IPS-15b (cell line): ENCODE measurements around the gene CDKL1.
"Not testable (repeated sequence)": the region's sequence is repeated elsewhere in the genome, so short reads cannot be mapped to it uniquely, and the experiment has no call there.

ENCODE experiments used
- H3K27me3 ChIP-seq: one replicate; pipeline ENCODE4 v1.6.1; 2013; ENCODE audit warnings: low read length; ENCODE audit not compliant: control insufficient read depth, insufficient read depth
- H3K36me3 ChIP-seq: one replicate; pipeline ENCODE4 v1.6.1; 2013; ENCODE audit warnings: low read length; ENCODE audit not compliant: control insufficient read depth, insufficient read depth
- H3K4me1 ChIP-seq: one replicate; pipeline ENCODE4 v1.6.1; 2013; ENCODE audit warnings: mild to moderate bottlenecking, low read length; ENCODE audit not compliant: control insufficient read depth, insufficient read depth
- H3K4me3 ChIP-seq: one replicate; pipeline ENCODE4 v1.5.1; 2013; ENCODE audit warnings: low read depth, low read length
- H3K9ac ChIP-seq: one replicate; pipeline ENCODE4 v1.6.1; 2013; ENCODE audit warnings: low read depth, mild to moderate bottlenecking, low read length
- H3K9me3 ChIP-seq: one replicate; pipeline ENCODE4 v1.6.1; 2013; ENCODE audit warnings: mild to moderate bottlenecking, low read length; ENCODE audit not compliant: control insufficient read depth, insufficient read depth

The CDKL1 gene

GRCh38 chr14:50318031-50318626 lies 78.6 kb downstream of the CDKL1 start:
- H3K9ac ChIP-seq: no peak overlapping the region
- H3K9me3 ChIP-seq: no peaks in the 10 kb centered on the region
- H3K27me3 ChIP-seq: no peaks in the 10 kb centered on the region
- H3K36me3 ChIP-seq: no peaks in the 10 kb centered on the region
- H3K4me3 ChIP-seq: no peak overlapping the region
- H3K4me1 ChIP-seq: peaks cover under 1% of the 10 kb centered on the region

GRCh38 chr14:50314098-50314497 lies 82.6 kb downstream of the CDKL1 start:
- not testable (repeated sequence) for H3K4me1 ChIP-seq, H3K27me3 ChIP-seq, H3K9me3 ChIP-seq, H3K4me3 ChIP-seq, H3K36me3 ChIP-seq, H3K9ac ChIP-seq

- no peaks in the 10 kb centered on the region for H3K27me3 ChIP-seq
- H3K36me3 ChIP-seq: no peaks in the 10 kb centered on the region
- H3K9me3 ChIP-seq: no peaks in the 10 kb centered on the region
- peaks cover 3% of the 10 kb centered on the region for H3K4me1 ChIP-seq
- peak overlapping the region; percentile 77 for H3K4me3 ChIP-seq
- H3K9ac ChIP-seq: peak overlapping the region; percentile 54
These were observed 84.0 kb downstream of the CDKL1 start for GRCh38 chr14:50312734-50313054.

GRCh38 chr14:50311972-50312733 lies 84.5 kb downstream of the CDKL1 start, which contains the start of the genes DMAC2L and L2HGDH:
Gene DMAC2L, plus strand, starts transcription at chr14:50312324. Its CDS starts 9,164 bp downstream, at chr14:50321488.
Gene L2HGDH, minus strand, starts transcription at chr14:50312229. Its CDS starts 79 bp downstream, at chr14:50312150.
- H3K27me3 ChIP-seq: no peaks in the 10 kb centered on the region
- no peaks in the 10 kb centered on the region for H3K9me3 ChIP-seq
- H3K36me3 ChIP-seq: no peaks in the 10 kb centered on the region
- peaks cover 3% of the 10 kb centered on the region for H3K4me1 ChIP-seq
- peak within 1 kb of the TSS; percentile 78 for H3K9ac ChIP-seq
- peak within 1 kb of the TSS; percentile 77 for H3K4me3 ChIP-seq

GRCh38 chr14:50311337-50311971 lies 85.2 kb downstream of the CDKL1 start:
- H3K4me1 ChIP-seq: peaks cover 3% of the 10 kb centered on the region
- no peaks in the 10 kb centered on the region for H3K36me3 ChIP-seq
- peak overlapping the region; percentile 70 for H3K4me3 ChIP-seq
- peak overlapping the region; percentile 78 for H3K9ac ChIP-seq
- no peaks in the 10 kb centered on the region for H3K27me3 ChIP-seq
- no peaks in the 10 kb centered on the region for H3K9me3 ChIP-seq

- no peaks in the 10 kb centered on the region for H3K36me3 ChIP-seq
- no peak overlapping the region for H3K4me3 ChIP-seq
- peaks cover 3% of the 10 kb centered on the region for H3K4me1 ChIP-seq
- H3K9me3 ChIP-seq: no peaks in the 10 kb centered on the region
- H3K9ac ChIP-seq: no peak overlapping the region
- H3K27me3 ChIP-seq: no peaks in the 10 kb centered on the region
These were observed 86.2 kb downstream of the CDKL1 start for GRCh38 chr14:50310445-50310844.

GRCh38 chr14:50308363-50308915 lies 88.2 kb downstream of the CDKL1 start:
- Histone ChIP-seq H3K9me3 (no peaks in the 10 kb centered on the region), H3K4me3 (no peak overlapping the region), H3K27me3 (no peaks in the 10 kb centered on the region), H3K9ac (no peak overlapping the region), H3K4me1 (peaks cover 3% of the 10 kb centered on the region), H3K36me3 (no peaks in the 10 kb centered on the region)

- H3K4me1 ChIP-seq: peaks cover 3% of the 10 kb centered on the region
- no peaks in the 10 kb centered on the region for H3K27me3 ChIP-seq
- H3K9ac ChIP-seq: no peak overlapping the region
- peaks cover 3% of the 10 kb centered on the region for H3K36me3 ChIP-seq
- H3K9me3 ChIP-seq: no peaks in the 10 kb centered on the region
- H3K4me3 ChIP-seq: no peak overlapping the region
These were observed 92.8 kb downstream of the CDKL1 start for GRCh38 chr14:50303744-50304471.

GRCh38 chr14:50301914-50302313 lies 94.8 kb downstream of the CDKL1 start:
- Histone ChIP-seq H3K27me3 (no peaks in the 10 kb centered on the region), H3K4me3 (no peak overlapping the region), H3K4me1 (peaks cover 3% of the 10 kb centered on the region), H3K36me3 (peaks cover 3% of the 10 kb centered on the region), H3K9ac (no peak overlapping the region), H3K9me3 (no peaks in the 10 kb centered on the region)

- Histone ChIP-seq H3K9me3 (no peaks in the 10 kb centered on the region), H3K36me3 (peaks cover 3% of the 10 kb centered on the region), H3K9ac (no peak overlapping the region), H3K4me3 (no peak overlapping the region), H3K27me3 (no peaks in the 10 kb centered on the region), H3K4me1 (peaks cover 3% of the 10 kb centered on the region)
These were observed 97.1 kb downstream of the CDKL1 start for GRCh38 chr14:50299585-50299984.

GRCh38 chr14:50290306-50290705 lies 106.4 kb downstream of the CDKL1 start:
- no peaks in the 10 kb centered on the region for H3K9me3 ChIP-seq
- H3K36me3 ChIP-seq: peaks cover 5% of the 10 kb centered on the region
- no peak overlapping the region for H3K9ac ChIP-seq
- no peaks in the 10 kb centered on the region for H3K27me3 ChIP-seq
- no peak overlapping the region for H3K4me3 ChIP-seq
- H3K4me1 ChIP-seq: no peaks in the 10 kb centered on the region
